ENCODE results near the gene ZDHHC20.

The ZDHHC20 gene

GRCh38 chr13:21458813-21459701 lies at the start of gene ZDHHC20:
ZDHHC20 (minus strand) TSS chr13:21459303; CDS start chr13:21459171, 132 bp downstream.
- peak; percentile 84 for DNase-seq

DNA sequence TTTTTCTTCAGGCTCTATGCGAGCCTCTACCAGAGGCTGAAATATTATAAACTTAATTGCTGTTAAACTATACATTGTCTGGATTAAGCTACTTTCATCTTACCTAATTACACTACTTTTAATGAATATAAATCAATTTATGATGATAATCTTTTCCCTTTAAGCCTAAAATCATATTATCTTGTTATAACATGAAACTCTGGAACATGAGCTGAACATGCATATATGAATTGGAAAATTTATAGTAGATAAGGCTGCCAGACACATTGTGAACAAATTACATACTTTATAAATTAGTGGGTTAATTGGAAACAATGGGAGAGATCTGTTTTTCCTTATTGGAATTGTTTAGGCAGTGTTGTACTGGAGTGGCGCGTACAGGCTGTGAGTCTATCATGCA lies 45.3 kb upstream of the ZDHHC20 start:
- no peak for DNase-seq

DNA sequence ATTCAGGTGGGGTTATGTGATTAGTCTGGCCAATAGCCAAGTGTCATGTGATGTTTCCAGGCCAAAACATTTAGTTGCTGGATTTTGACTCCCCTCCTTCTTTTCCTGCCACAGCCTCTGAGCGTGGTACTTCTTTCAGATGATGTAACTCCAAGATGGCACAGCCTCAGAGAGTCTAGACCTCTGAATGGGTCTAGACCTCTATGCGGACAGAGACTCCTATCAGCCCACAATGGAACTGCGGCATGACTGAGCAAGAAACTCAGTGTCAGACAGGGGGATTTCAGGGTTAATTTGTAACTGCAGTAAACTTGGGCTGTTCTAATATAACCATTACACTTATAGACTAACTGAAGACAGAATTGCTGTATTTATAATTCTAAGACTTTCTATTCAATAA lies 42.6 kb upstream of the ZDHHC20 start:
- DNase-seq = no peak

DNA sequence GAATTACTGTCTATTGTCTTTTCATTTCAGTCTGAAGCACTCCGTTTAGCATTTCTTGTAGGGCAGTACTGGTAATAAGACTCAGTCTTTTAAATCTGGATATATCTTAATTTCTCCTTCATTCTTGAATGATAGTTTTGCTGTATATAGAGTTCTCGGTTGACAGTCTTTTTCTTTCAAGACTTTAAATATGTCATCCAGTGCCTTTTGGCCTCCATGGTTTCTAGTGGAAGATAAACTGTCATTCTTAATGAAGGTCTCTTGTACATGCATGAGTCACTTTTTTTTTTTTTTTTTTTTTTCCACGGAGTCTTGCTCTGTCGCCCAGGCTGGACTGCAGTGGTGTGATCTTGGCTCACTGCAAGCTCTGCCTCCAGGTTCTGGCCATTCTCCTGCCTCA lies 27.2 kb upstream of the ZDHHC20 start:
- DNase-seq = no peak

DNA sequence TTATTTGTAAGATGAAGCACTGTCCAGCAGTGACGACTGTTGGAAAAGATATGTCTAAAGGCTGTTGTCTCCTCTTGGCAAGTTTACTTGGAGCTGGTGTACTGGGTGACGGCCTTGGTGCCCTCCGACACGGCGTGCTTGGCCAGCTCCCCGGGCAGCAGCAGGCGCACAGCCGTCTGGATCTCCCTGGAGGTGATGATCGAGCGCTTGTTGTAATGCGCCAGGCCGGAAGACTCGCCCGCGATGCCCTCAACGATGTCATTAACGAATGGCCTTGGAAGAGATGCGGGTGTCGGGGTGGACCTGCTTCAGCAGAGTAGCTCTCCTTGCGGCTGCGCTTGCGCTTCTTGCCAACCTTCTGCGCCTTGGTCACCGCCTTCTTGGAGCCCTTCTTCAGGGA lies 24.6 kb upstream of the ZDHHC20 start:
- no peak for DNase-seq

GRCh38 chr13:21481359-21481758 lies 22.3 kb upstream of the ZDHHC20 start:
- peak; percentile 17 for DNase-seq

GRCh38 chr13:21478881-21479808 lies 20.0 kb upstream of the ZDHHC20 start:
- peak; percentile 68 for DNase-seq

- peak; percentile 85 for DNase-seq
Observed at GRCh38 chr13:21476893-21477472, 17.9 kb upstream of the ZDHHC20 start.

- no peak for DNase-seq
Observed at GRCh38 chr13:21475115-21475514, 16.0 kb upstream of the ZDHHC20 start.

DNA sequence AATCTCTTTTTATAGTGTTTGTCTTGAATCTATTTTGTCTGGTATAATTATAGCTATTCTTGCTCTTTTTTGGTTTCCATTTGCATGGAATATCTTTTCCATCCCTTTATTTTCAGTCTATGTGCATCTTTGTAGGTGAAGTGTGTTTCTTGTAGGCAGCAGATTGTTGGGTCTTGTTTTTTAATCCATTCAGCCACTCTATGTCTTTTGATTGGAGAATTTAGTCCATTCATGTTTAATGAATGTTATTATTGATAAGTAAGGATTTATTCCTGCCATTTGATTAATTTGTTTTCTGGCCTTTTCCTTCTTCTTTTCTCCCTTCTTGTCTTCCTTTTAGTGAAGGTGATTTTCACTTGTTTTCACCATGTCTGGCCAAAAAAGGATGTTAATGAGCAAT lies 11.7 kb upstream of the ZDHHC20 start:
- no peak for DNase-seq

GRCh38 chr13:21466527-21466926 lies 7.4 kb upstream of the ZDHHC20 start:
- no peak for DNase-seq

- DNase-seq = peak; percentile 22
Observed at GRCh38 chr13:21465710-21466160, 6.6 kb upstream of the ZDHHC20 start.

DNA sequence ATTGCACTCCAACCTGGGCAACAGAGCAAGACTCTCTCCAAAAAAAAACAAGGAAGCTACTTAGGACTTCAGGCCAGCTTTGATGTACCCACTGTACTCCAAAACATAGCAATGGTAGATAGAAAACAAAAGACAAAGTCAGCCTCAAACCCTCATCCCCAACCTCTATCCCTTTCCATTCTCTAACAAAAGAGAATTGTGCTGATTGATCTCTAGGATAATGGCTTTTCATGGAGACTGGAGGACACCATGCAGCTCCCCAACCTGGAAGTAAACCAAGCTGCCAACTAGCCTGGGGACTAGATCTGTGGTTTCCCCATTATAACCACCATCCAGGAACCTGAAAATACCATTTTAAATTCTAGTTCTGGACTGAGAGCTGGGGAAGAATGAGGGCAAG lies 4.3 kb upstream of the ZDHHC20 start:
- DNase-seq = no peak

DNA sequence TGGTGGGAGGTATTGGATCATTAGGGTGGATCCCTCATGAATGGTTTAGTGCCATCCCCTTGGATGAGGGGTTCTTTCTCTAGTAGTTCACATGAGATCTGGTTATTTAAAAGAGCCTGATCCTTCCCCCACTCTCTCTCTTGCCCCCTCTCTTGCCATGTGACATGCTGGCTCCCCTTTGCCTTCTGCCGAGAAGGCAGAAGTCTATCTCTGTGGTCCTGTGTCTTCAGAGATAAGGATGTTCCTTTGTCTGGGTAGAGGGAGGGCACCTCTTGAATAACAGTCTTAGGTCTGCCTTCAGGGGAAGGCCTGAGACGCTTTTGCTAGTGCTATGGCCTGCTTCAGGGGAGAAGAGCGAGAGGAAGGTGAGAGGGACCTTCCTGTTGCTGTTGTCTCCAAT lies 2.0 kb upstream of the ZDHHC20 start:
- no peak for DNase-seq

DNA sequence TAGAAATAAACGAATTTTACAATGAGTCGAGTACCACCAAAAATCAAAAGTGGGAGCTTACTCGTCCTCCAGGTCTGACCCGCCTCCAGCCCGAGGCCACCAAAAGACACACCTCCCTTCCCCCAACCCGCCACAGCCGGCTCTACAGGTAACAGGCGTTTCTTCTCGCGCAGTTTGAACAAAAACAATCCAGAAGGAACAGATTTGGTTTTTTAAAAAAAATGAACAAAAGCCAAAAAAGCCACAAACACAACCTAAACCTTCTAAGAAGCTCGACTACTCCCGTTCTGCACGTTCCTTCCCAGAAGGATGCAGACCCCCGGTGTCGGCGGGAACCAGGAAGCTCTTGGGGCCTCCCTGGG lies 671 bp downstream of the ZDHHC20 start:
- peak; percentile 53 for DNase-seq

DNA sequence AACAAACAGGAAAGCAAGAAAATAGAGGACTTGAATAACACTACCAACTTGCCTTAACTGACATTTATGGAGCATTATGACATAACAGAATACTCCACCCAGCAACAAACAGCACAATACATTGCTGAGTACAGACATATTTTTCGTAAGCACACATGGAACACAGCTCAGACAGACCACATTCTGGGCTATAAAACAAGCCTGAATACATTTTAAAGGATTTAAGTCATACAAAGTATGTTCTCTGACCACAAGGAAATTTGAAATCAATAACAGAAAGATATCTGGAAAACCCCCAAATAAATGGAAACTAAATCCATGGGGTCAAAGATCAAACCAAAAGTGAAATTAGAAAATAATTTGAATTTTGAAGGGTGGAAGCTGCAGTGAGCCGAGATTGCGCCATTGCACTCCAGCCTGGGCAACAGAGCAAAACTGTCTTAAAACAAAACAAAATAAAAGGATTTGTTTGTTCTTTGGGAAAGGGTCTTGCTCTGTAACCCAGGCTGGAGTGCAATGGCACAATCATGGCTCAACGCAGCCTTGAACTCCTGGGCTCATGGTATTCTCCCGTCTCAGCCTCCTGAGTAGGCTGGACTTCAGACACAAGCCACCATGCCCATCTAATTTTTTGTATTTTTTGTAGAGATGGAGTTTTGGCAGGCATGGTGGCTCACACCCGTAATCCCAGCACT lies 5.6 kb downstream of the ZDHHC20 start:
- DNase-seq = no peak

GRCh38 chr13:21450936-21451335 lies 8.2 kb downstream of the ZDHHC20 start:
- no peak for DNase-seq

DNA sequence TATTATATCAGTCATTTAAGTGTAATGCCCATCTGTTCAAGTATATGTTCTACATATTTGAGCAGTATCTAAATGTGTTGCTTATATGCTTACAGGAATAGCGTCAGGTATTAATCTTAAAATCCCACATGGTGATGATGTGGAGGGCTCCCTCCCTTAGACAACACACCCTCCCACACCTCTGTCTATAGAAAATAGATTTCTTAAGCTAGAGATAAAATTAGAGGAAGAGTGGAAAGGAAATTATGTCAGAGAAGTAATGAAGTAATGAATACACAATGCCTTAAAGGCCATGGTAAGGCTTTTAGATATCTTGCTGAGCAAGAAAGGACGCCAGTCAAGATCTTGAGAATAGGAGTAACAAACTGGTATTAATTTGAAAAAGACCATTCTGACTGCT lies 12.4 kb downstream of the ZDHHC20 start:
- DNase-seq = no peak

DNA sequence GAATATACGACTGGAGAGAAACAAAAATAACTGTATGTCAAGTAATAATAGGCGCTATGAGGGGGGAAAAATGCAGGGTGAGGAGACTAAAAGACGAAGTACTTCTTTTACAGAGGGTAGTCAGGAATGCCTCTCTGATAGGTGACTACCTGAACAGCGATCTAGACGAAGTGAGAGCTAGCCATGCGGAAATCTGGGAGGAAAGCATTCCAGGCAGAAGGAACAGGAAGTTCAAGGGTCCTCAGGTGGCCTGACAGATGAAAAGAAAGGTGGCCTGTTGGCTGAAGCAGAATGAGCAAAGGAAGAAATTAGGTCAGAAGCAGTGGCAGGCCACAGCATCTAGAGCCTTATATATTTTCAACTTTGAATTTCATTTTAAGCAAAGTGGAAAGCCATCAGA lies 13.3 kb downstream of the ZDHHC20 start:
- DNase-seq = no peak

GRCh38 chr13:21443171-21443570 lies 15.9 kb downstream of the ZDHHC20 start:
- no peak for DNase-seq

DNA sequence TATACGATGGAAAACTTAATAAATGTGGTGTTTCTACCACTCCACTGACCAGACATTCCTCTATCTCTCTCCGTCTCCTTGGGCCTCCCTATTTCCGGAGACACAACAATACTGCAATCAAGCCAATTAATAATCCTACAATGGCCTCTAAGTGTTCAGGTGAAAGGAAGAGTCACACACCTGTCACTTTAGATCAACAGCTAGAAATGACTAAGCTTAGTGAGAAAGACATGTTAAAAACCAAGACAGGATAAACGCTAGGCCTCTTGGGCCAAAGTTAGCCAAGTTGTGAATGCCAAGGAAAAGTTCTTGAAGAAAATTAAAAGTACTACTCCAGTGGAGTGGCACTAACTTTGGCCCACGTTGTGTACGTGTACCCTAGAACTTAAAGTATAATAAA lies 22.5 kb downstream of the ZDHHC20 start:
- no peak for DNase-seq

DNA sequence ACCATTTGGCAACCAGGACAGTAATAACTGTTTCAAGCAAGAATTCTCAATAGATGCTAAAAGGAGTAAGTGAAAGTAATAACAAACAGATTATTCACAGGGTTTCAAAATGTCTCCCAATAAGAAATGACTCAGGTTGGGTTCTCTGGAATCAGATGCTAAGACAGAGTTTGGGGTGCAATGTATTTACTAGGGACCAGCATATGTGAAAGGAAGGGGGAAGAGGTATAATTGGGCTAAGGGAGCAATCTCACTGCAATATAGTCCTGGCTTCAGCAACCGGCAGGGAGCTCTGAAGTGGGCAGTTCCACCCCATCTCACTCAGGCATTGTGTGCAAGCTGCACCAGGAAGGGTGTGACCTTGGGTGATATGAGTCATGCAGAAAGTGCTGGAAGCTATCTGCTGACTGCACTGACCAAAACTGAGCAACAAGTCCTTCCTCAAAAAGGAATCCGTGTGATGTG lies 23.4 kb downstream of the ZDHHC20 start:
- DNase-seq = no peak

- DNase-seq = no peak
Observed at GRCh38 chr13:21435231-21435630, 23.9 kb downstream of the ZDHHC20 start.
